Hepatocyte (in vitro differentiated cells): ENCODE data around the gene PSAPL1. TPM values are rescaled to one million over a fixed set of nuclear protein-coding genes. Genes with fewer than 3 reads are reported as not detected.

Source experiments
- DNase-seq: peaks from one replicate; pipeline ENCODE4 v3.0.0-alpha.2; 2016; ENCODE audit warnings: low spot score
- H2AFZ ChIP-seq: fragments of 200-600 bp; sonication (generic); 2 replicates; pipeline ENCODE4 v1.6.0; 2016; ENCODE audit warnings: antibody characterized with exemption, mild to moderate bottlenecking
- H3K27ac ChIP-seq: fragments of 200-600 bp; sonication (generic); 2 replicates; pipeline ENCODE4 v1.5.1; 2016; ENCODE audit warnings: mild to moderate bottlenecking
- H3K27me3 ChIP-seq: fragments of 200-600 bp; sonication (generic); 2 replicates; pipeline ENCODE4 v1.6.1; 2016
- H3K36me3 ChIP-seq: fragments of 200-600 bp; sonication (generic); replicated peaks from 2 replicates; pipeline ENCODE4 v1.5.1; 2016; ENCODE audit warnings: low read depth; ENCODE audit not compliant: insufficient read depth
- H3K4me1 ChIP-seq: fragments of 200-600 bp; sonication (generic); 2 replicates; pipeline ENCODE4 v1.5.1; 2016; ENCODE audit warnings: mild to moderate bottlenecking, moderate library complexity; ENCODE audit not compliant: insufficient read depth
- H3K4me2 ChIP-seq: fragments of 200-600 bp; sonication (generic); 2 replicates; pipeline ENCODE4 v1.6.0; 2016
- H3K4me3 ChIP-seq: fragments of 200-600 bp; sonication (generic); 2 replicates; pipeline ENCODE4 v1.5.1; 2016; ENCODE audit warnings: mild to moderate bottlenecking
- H3K79me2 ChIP-seq: fragments of 200-600 bp; sonication (generic); 2 replicates; pipeline ENCODE4 v1.6.0; 2017; ENCODE audit warnings: mild to moderate bottlenecking
- H3K9me2 ChIP-seq: fragments of 200-600 bp; sonication (generic); replicated peaks from 2 replicates; pipeline ENCODE4 v1.6.0; 2017; ENCODE audit warnings: mild to moderate bottlenecking; ENCODE audit not compliant: insufficient read depth
- H3K9me3 ChIP-seq: fragments of 200-600 bp; sonication (generic); 2 replicates; pipeline ENCODE4 v1.5.1; 2016; ENCODE audit warnings: low read depth, mild to moderate bottlenecking
- H4K20me1 ChIP-seq: fragments of 200-600 bp; sonication (generic); 2 replicates; pipeline ENCODE4 v1.6.0; 2016; ENCODE audit warnings: mild to moderate bottlenecking; ENCODE audit not compliant: insufficient read depth, poor library complexity, severe bottlenecking
- CTCF ChIP-seq: fragments of 200-600 bp; sonication (generic); IDR thresholded peaks from 2 replicates; pipeline ENCODE4 v1.5.1; 2016; ENCODE audit warnings: antibody characterized with exemption, mild to moderate bottlenecking; ENCODE audit not compliant: poor library complexity
- EZH2 ChIP-seq: fragments of 200-600 bp; sonication (generic); IDR thresholded peaks from 2 replicates; pipeline ENCODE4 v1.6.1; 2016; ENCODE audit warnings: antibody characterized with exemption, mild to moderate bottlenecking, borderline replicate concordance
- EZH2phosphoT487 ChIP-seq: fragments of 200-600 bp; sonication (generic); IDR thresholded peaks from one replicate; pipeline ENCODE4 v1.6.1; 2018; ENCODE audit warnings: antibody characterized with exemption, mild to moderate bottlenecking, low read depth, moderate library complexity; ENCODE audit not compliant: unreplicated experiment, severe bottlenecking
- WGBS: methylation state at CpG from one replicate; pipeline ENCODE4 v1.1.6; 2016; ENCODE audit warnings: low lambda C conversion rate; ENCODE audit errors: missing lambda C conversion rate; 5-methylcytosine and 5-hydroxymethylcytosine counted together
- microRNA-seq: library from miRNA; unstranded; fragments of <30 nt; microRNA quantifications from one replicate; pipeline ENCODE4, GENCODE V29; 2017
- polyA plus RNA-seq: library from polyadenylated mRNA; unstranded; fragments of >200 nt; fragmentation: Nextera tagmentation; extraction: Ambion mirVana; gene quantifications from 2 replicates; pipeline ENCODE4 v1.2.1, GENCODE V29; 2016
- small RNA-seq: library from RNA; depleted of rRNA; stranded (forward); fragments of <200 nt; gene quantifications from one replicate; pipeline ENCODE3, GENCODE V24; 2014
- total RNA-seq: library from RNA; depleted of rRNA; stranded (reverse); fragments of >200 nt; gene quantifications from 2 replicates; pipeline ENCODE4 v1.2.3, GENCODE V29; 2014

PSAPL1 gene
- total and polyA plus RNA-seq, 2 experiments from 2014 or later, result 4.3 to 4.4 TPM

GRCh38 chr4:7381890-7382633, 52.7 kb downstream of the PSAPL1 start:
- H3K4me1 ChIP-seq, result peaks cover 4% of the 10 kb centered on the region
- H3K9me2 ChIP-seq, result no peaks in the 10 kb centered on the region
- H3K4me3 ChIP-seq, result no peak overlapping the region
- H3K4me2 ChIP-seq, result no peak overlapping the region
- H4K20me1 ChIP-seq, result no peaks in the 10 kb centered on the region
- WGBS, result 79% methylated on average over 9 of the region's 9 CpGs
- TF ChIP-seq EZH2 (no peak), CTCF (no peak), EZH2phosphoT487 (no peak)
- H3K27me3 ChIP-seq, result no peaks in the 10 kb centered on the region
- DNase-seq, result no peak
- H2AFZ ChIP-seq, result no peak overlapping the region
- H3K27ac ChIP-seq, result no peak overlapping the region
- H3K79me2 ChIP-seq, result no peaks in the 10 kb centered on the region
- no peaks in the 10 kb centered on the region for H3K36me3 ChIP-seq
- H3K9me3 ChIP-seq, result no peaks in the 10 kb centered on the region

- H3K36me3 ChIP-seq, result no peaks in the 10 kb centered on the region
- H3K9me3 ChIP-seq, result no peaks in the 10 kb centered on the region
- peaks cover 4% of the 10 kb centered on the region for H3K4me1 ChIP-seq
- H3K4me2 ChIP-seq, result no peak overlapping the region
- no peaks in the 10 kb centered on the region for H3K79me2 ChIP-seq
- no peaks in the 10 kb centered on the region for H3K9me2 ChIP-seq
- TF ChIP-seq EZH2phosphoT487 (no peak), EZH2 (no peak), CTCF (no peak)
- no peak overlapping the region for H2AFZ ChIP-seq
- H3K27me3 ChIP-seq, result no peaks in the 10 kb centered on the region
- DNase-seq, result no peak
- no peak overlapping the region for H3K27ac ChIP-seq
- 73% methylated on average over 9 of the region's 9 CpGs for WGBS
- no peak overlapping the region for H3K4me3 ChIP-seq
- no peaks in the 10 kb centered on the region for H4K20me1 ChIP-seq
Measured at GRCh38 chr4:7381221-7381889, 53.4 kb downstream of the PSAPL1 start.

Small RNA genes within 50 kb of the gene (microRNA-seq; reads per million reads assigned to microRNA genes)
- not detected for gene MIR4274

Small RNA genes within 50 kb of the gene (small RNA-seq; reads per million reads assigned to genes)
- not detected for gene MIR4274

Other genes with a start within 250 kb of the PSAPL1 start
- 1.6 and 2.4 TPM in 2 replicates for gene SORCS2, start 242.4 kb downstream of the PSAPL1 start, total RNA-seq
- gene SORCS2, start 242.4 kb downstream of the PSAPL1 start, polyA plus RNA-seq, result 1.1 and 4.8 TPM in 2 replicates